Gastrocnemius medialis (tissue), 4 donors: ENCODE data around the gene ANKRD18A.

Source experiments
- CTCF ChIP-seq, 5 experiments: fragments of 450-650 bp in 3 of 5; fragments of 200-600 bp in 2 of 5; sonication (generic) in 2 of 5; IDR thresholded peaks in 4 of 5; conservative IDR thresholded peaks in 1 of 5; 1 replicate in 4 of 5; 2 replicates in 1 of 5; pipeline ENCODE4 v1.5.1; 2016 to 2019; ENCODE audit warnings: antibody characterized with exemption in 5 of 5, mild to moderate bottlenecking in 3 of 5, moderate library complexity in 3 of 5
- POLR2A ChIP-seq, 2 donors: fragments of 450-650 bp; IDR thresholded peaks; one replicate each; pipeline ENCODE4 v1.6.1; 2017; ENCODE audit warnings: antibody characterized with exemption in 2 of 2, mild to moderate bottlenecking in 2 of 2, moderate library complexity in 2 of 2

DNA sequence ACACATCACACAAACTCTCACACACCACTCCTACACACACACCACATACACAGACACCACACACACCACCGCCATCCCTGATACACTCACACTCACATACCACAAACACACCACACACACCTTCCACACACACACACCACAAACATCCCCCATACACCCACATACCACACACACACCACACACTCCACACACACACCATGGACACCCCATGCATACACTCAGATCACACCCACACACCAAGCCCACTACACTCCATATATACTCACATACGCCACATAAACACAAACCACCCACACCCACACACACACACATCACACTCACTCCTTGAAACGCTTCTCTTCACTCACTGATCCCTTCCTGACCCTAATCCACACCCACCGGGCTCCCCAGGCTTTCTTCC is 9.1 kb upstream of the ANKRD18A start:
- TF ChIP-seq CTCF (IDR thresholded peaks at IDR 0.05 in 4 of 5, conservative IDR thresholded peaks at IDR 0.05 in 1 of 5) (no peak), POLR2A (IDR thresholded peaks at IDR 0.05) (no peak)
